Choroid plexus epithelial cell (primary cell): Measurements from ENCODE around the gene TWIST2.

Experiments
- DNase-seq: peaks from one replicate; pipeline ENCODE4 v3.0.0-alpha.2; 2010; ENCODE audit warnings: low read depth
- H3K4me3 ChIP-seq: 2 replicates; pipeline ENCODE4 v1.5.1; 2011; ENCODE audit warnings: low read depth, mild to moderate bottlenecking, control low read depth, low read length, moderate library complexity
- TF ChIP-seq, protein P1 (sequence below): conservative IDR thresholded peaks from 2 replicates; pipeline ENCODE4 v1.5.1; 2011; ENCODE audit warnings: low read depth, mild to moderate bottlenecking, control low read depth, inconsistent platforms, low read length, moderate library complexity

The TWIST2 gene

DNA sequence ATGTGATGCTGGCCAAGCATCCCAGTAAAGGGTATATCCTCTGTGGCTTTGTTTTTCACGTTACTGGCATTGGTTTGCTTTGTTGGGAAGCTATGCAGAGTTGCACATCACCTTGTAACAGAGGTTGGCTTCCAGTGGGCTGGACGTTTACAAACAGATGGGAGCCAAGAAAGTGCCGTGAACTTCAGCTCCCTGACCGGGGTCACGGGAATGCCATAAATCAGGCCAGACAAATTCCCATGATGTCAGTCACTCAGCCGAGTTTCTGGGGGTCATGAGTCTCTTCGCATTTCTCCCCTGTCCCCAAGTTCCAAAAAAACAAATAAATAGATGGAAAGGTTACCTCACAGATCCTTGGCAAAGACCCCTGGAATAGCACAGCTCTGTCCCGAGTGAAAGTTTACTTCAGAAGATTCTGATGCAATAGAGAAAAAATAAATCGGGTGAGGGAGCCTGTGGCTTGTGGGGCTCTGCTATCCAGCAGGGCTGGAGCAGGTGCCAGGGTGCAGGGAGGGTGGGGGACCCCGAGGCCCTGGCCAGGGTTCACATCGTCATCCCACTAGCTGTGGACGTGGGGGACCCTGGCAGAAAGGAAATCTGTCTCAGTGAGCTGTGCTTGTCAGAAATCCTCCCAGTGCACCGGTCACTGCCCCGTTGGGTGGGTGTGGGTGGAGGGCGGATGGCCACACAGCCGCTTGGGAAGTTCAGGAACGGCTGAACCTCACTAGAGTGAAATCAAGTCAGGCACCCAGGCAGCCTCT is 27.8 kb downstream of the TWIST2 start:
- H3K4me3 ChIP-seq, result no peak overlapping the region
- DNase-seq, result no peak
- TF ChIP-seq, protein P1, sequence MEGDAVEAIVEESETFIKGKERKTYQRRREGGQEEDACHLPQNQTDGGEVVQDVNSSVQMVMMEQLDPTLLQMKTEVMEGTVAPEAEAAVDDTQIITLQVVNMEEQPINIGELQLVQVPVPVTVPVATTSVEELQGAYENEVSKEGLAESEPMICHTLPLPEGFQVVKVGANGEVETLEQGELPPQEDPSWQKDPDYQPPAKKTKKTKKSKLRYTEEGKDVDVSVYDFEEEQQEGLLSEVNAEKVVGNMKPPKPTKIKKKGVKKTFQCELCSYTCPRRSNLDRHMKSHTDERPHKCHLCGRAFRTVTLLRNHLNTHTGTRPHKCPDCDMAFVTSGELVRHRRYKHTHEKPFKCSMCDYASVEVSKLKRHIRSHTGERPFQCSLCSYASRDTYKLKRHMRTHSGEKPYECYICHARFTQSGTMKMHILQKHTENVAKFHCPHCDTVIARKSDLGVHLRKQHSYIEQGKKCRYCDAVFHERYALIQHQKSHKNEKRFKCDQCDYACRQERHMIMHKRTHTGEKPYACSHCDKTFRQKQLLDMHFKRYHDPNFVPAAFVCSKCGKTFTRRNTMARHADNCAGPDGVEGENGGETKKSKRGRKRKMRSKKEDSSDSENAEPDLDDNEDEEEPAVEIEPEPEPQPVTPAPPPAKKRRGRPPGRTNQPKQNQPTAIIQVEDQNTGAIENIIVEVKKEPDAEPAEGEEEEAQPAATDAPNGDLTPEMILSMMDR, result no peak

DNA sequence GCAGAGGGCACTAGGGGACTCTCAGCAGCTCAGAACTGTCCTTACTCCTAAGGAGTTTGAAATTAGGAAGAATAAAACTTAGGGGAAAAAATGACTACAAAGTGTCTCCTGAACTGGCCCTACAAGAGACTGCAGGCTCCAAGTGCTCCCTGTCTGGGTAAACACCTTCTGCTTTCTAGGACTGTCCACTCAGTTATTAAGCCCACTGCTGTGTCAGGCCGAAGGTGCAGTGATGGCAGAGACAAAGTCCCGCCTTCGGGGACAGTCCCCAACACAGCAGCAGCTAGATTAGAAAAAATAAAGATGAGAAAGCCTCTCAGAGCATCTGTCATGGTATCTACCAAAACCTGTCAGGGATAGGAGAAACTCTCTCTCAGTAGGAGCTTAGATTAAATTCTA is 28.3 kb downstream of the TWIST2 start:
- TF ChIP-seq, protein P1, result no peak
- DNase-seq, result no peak
- H3K4me3 ChIP-seq, result no peak overlapping the region

DNA sequence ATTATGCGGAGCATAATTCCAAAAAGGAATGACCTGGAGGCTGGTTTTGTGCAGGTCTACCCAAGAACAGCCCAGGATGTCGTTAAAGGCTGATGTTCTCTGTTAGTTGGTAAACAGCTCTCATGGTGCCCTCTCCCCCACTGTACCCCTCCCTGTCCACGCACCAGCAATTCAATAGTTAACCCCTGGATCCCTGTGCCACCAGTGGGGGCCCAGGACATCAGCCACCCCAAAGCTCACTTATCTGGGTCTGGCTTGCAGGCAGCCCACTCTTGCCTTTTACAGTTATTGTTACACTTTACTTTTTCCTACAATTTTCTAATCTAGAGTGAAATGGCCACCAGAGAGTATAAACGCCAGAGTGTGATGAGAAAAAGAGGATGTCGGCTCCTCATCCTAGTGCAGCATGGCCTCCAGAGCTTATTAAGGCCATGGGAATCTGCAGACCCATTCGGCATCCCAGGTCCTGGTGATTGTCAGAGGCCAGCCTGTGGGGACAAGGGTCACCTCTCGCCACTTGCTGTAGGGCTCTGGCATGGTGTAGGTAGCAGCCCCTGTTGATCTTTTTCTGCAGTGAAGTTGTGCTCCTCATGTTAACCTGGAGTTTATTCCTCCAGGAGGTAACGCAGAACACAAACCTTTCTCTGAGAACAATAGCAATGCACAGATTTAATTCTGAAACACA is 30.3 kb downstream of the TWIST2 start:
- TF ChIP-seq, protein P1, result no peak
- DNase-seq, result no peak
- no peak overlapping the region for H3K4me3 ChIP-seq

DNA sequence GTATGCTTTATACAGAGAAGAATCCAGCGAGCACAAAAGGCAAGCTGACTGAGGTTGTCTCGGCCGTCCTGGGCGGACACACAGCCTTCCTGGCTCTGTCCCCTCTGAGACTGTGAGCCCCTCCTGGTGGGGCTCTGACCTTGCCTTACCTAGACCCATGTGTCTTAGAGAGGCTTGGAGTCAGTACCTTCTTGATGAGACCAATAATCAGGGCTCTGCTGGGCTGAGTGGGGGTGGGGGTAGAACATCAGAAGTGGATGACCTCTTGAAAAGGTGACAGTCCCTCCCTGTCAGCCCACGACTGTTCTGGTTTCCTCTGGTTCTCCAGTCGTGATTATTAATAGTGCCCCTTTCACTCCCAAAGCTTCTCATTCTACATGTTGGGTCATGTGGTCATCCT is 31.2 kb downstream of the TWIST2 start:
- no peak for DNase-seq
- no peak overlapping the region for H3K4me3 ChIP-seq
- TF ChIP-seq, protein P1, result no peak

DNA sequence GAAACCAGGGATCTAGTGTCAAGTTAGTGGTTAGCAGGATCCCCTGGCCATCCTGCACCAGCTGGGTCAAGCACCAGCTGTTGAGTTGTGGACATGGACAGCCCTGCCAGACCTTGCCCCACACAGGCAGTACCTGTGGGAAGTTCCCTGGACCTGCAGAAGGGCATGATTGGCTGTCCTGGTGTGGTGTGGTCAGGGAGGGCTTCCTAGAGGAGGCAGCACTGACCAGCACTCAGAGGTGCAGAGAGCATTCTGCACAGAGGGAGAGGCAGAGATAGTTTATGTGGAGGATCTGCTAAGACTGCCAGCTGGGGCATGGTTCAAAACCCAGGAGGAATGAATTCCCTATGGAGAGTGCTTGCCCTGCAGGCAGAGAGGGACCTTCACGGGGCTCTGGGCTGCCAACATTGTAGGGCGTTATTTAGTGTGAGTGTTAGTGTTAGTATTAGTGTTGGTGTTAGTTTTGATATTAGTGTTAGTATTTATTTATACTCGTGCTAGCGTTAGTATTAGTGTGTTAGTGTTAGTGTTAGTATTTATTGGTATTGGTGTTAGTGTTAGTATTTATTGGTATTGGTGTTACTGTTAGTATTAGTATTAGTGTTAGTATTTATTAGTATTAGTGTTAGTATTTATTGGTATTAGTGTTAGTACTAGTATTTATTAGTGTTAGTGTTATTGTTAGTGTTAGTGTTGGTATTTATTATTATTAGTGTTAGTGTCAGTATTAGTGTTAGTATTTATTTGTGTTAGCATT is 31.9 kb downstream of the TWIST2 start:
- no peak overlapping the region for H3K4me3 ChIP-seq
- DNase-seq, result no peak
- TF ChIP-seq, protein P1, result no peak

DNA sequence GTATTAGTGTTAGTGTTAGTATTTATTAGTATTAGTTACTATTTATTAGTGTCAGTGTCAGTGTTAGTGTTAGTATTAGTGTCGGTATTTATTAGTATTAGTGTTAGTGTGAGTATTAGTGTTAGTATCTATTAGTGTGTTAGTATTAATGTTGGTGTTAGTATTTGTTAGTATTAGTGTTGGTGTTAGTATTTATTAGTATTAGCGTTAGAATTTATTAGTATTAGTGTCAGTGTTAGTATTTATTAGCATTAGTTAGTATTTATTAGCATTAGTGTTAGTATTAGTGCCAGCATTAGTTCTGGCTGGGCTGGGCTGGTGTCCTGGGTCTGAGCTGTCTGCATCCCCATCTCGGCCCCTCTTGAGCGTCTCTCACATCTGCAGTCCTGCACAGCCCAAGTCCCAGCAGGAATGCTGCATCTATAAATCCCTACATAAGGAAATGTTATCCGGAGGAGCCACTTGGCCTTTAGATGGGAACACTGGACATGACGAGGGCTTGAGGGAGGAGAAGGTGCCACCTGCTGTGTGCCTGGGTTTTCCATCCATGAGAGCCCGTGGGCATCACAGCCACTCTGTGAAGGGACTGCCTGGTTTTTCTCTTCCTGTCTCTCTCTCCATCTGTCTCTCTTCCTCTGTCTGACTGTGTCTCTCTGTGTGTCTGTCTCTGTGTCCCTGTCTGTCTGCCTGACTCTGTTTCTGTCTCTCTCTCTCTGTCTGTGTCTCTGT is 33.6 kb downstream of the TWIST2 start:
- TF ChIP-seq, protein P1, result no peak
- DNase-seq, result no peak
- no peak overlapping the region for H3K4me3 ChIP-seq
